HCT116 (cell line): ENCODE measurements around the gene SERPINB13.

Experiments used
- CBX3 ChIP-seq: IDR thresholded peaks from 2 replicates; pipeline ENCODE4 v1.6.1; 2012; ENCODE audit warnings: low read depth
- CEBPB ChIP-seq: IDR thresholded peaks from 2 replicates; pipeline ENCODE4 v1.6.1; 2012; ENCODE audit warnings: low read depth
- EGR1 ChIP-seq: IDR thresholded peaks from 2 replicates; pipeline ENCODE4 v1.6.1; 2012; ENCODE audit warnings: low read depth
- EZH2 ChIP-seq: fragments of 200-600 bp; sonication (generic); IDR thresholded peaks from 2 replicates; pipeline ENCODE4 v1.6.1; 2017; ENCODE audit warnings: antibody characterized with exemption, mixed run types
- EZH2phosphoT487 ChIP-seq: fragments of 200-600 bp; IDR thresholded peaks from 2 replicates; pipeline ENCODE4 v1.6.1; 2018; ENCODE audit warnings: antibody characterized with exemption, borderline replicate concordance
- JUND ChIP-seq: IDR thresholded peaks from 2 replicates; pipeline ENCODE4 v1.6.1; 2012
- POLR2A ChIP-seq: IDR thresholded peaks from 2 replicates; pipeline ENCODE4 v1.7.0; 2011; ENCODE audit warnings: borderline replicate concordance; ENCODE audit not compliant: insufficient read depth, insufficient read length; ENCODE audit errors: extremely low read depth
- SIN3A ChIP-seq: IDR thresholded peaks from 2 replicates; pipeline ENCODE4 v1.6.1; 2012; ENCODE audit warnings: low read depth
- ZNF274 ChIP-seq: fragments of 200-500 bp; sonication (Bioruptor generic); IDR thresholded peaks from 2 replicates; pipeline ENCODE4 v1.6.1; 2014; ENCODE audit warnings: mild to moderate bottlenecking, low read depth, low read length, inconsistent platforms
- TF ChIP-seq, protein P1 (sequence below), 3 experiments: fragments of 200-600 bp in 1 of 3; sonication (generic) in 1 of 3; IDR thresholded peaks in 2 of 3; conservative IDR thresholded peaks in 1 of 3; 2 replicates each; pipeline ENCODE4 v1.5.1; 2012 to 2017; ENCODE audit warnings: low read depth in 2 of 3, low read length in 2 of 3, antibody characterized with exemption in 1 of 3, borderline replicate concordance in 1 of 3, control low read depth in 1 of 3, mild to moderate bottlenecking in 1 of 3, mixed read lengths in 1 of 3, mixed run types in 1 of 3, moderate library complexity in 1 of 3; ENCODE audit not compliant: insufficient read depth in 1 of 3
- TF ChIP-seq, protein P2 (sequence below): IDR thresholded peaks from 2 replicates; pipeline ENCODE4 v1.6.1; 2012; ENCODE audit warnings: low read depth

DNA sequence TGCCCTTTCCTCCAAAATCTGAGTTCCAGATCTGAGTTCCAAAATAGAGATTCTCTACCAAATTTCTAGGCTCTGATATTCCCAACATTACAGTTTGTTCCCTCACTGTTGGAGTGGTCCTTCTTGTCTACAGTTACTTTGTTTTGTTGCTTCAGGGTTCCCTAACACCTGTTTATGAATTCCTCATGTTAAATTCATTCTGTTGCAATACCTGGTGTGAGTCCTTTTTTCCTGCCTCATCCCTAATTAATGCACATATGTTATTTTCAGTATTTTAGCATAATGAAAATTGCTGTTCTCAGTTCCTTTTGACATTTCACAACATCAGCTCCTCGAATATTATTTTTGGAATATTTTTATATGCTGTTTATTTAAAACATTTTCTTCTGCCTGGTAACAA lies 16.2 kb downstream of the SERPINB13 start:
- TF ChIP-seq CBX3 (no peak), EGR1 (no peak), EZH2 (no peak), CEBPB (no peak), EZH2phosphoT487 (no peak), POLR2A (no peak), SIN3A (no peak), ZNF274 (no peak), JUND (no peak)
- TF ChIP-seq, protein P1, sequence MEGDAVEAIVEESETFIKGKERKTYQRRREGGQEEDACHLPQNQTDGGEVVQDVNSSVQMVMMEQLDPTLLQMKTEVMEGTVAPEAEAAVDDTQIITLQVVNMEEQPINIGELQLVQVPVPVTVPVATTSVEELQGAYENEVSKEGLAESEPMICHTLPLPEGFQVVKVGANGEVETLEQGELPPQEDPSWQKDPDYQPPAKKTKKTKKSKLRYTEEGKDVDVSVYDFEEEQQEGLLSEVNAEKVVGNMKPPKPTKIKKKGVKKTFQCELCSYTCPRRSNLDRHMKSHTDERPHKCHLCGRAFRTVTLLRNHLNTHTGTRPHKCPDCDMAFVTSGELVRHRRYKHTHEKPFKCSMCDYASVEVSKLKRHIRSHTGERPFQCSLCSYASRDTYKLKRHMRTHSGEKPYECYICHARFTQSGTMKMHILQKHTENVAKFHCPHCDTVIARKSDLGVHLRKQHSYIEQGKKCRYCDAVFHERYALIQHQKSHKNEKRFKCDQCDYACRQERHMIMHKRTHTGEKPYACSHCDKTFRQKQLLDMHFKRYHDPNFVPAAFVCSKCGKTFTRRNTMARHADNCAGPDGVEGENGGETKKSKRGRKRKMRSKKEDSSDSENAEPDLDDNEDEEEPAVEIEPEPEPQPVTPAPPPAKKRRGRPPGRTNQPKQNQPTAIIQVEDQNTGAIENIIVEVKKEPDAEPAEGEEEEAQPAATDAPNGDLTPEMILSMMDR (IDR thresholded peaks at IDR 0.05 in 2 of 3, conservative IDR thresholded peaks at IDR 0.05 in 1 of 3; ENCODE audit: borderline replicate concordance in 1 of 3, insufficient read depth in 1 of 3, low read depth in 2 of 3, low read length in 2 of 3), result no peak
- TF ChIP-seq, protein P2, sequence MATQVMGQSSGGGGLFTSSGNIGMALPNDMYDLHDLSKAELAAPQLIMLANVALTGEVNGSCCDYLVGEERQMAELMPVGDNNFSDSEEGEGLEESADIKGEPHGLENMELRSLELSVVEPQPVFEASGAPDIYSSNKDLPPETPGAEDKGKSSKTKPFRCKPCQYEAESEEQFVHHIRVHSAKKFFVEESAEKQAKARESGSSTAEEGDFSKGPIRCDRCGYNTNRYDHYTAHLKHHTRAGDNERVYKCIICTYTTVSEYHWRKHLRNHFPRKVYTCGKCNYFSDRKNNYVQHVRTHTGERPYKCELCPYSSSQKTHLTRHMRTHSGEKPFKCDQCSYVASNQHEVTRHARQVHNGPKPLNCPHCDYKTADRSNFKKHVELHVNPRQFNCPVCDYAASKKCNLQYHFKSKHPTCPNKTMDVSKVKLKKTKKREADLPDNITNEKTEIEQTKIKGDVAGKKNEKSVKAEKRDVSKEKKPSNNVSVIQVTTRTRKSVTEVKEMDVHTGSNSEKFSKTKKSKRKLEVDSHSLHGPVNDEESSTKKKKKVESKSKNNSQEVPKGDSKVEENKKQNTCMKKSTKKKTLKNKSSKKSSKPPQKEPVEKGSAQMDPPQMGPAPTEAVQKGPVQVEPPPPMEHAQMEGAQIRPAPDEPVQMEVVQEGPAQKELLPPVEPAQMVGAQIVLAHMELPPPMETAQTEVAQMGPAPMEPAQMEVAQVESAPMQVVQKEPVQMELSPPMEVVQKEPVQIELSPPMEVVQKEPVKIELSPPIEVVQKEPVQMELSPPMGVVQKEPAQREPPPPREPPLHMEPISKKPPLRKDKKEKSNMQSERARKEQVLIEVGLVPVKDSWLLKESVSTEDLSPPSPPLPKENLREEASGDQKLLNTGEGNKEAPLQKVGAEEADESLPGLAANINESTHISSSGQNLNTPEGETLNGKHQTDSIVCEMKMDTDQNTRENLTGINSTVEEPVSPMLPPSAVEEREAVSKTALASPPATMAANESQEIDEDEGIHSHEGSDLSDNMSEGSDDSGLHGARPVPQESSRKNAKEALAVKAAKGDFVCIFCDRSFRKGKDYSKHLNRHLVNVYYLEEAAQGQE, result no peak
